IMR-90 (cell line): ENCODE measurements around the gene RPUSD1. TPM values are rescaled to one million over a fixed set of nuclear protein-coding genes. Genes with fewer than 3 reads are reported as not detected.

Experiments
- ATAC-seq: fragments of 200-7000 bp; cut with Tn5 transposase; 2 replicates; pipeline ENCODE4 v1.9.1; 2020; ENCODE audit warnings: low read depth, mild to moderate bottlenecking, moderate library complexity
- BruUV-seq: library from RNA; stranded (reverse); fragments of 400-500 nt; replicated peaks from 2 replicates; lab custom pipeline; 2021; lab: Mats Ljungman, UMichigan
- CTCF ChIA-PET: fragments of 300-600 bp; formaldehyde crosslinking; extraction: SDS; loops from one replicate; lab custom pipeline; 2021; ENCODE audit warnings: antibody characterized with exemption; lab: Yijun Ruan, JAX
- POLR2A ChIA-PET: fragments of 300-600 bp; sonication (Branson Sonifier 250); formaldehyde crosslinking; loops from one replicate; lab custom pipeline; 2022; ENCODE audit warnings: antibody characterized with exemption; ENCODE audit not compliant: unreplicated experiment; lab: Charles Lee
- DNase-seq: peaks from one replicate; pipeline ENCODE4 v3.0.0; 2013
- H2AFZ ChIP-seq: replicated peaks from 2 replicates; pipeline ENCODE3; 2013; ENCODE audit warnings: low read length, mild to moderate bottlenecking; ENCODE audit not compliant: poor library complexity
- H2AK5ac ChIP-seq: 2 replicates; pipeline ENCODE4 v1.6.1; 2013; ENCODE audit warnings: low read depth, low read length, inconsistent platforms
- H2AK9ac ChIP-seq: replicated peaks from 2 replicates; pipeline ENCODE3; 2013; ENCODE audit warnings: mild to moderate bottlenecking, low read depth, low read length, moderate library complexity; ENCODE audit not compliant: poor library complexity
- H2BK120ac ChIP-seq: 2 replicates; pipeline ENCODE4 v1.6.1; 2013; ENCODE audit warnings: low read depth, low read length, inconsistent platforms
- H2BK15ac ChIP-seq: 3 replicates; pipeline ENCODE4 v1.6.1; 2013; ENCODE audit warnings: low read depth, low read length, inconsistent platforms
- H2BK20ac ChIP-seq: 2 replicates; pipeline ENCODE4 v1.6.1; 2013; ENCODE audit warnings: low read depth, mild to moderate bottlenecking, inconsistent platforms, low read length, moderate library complexity
- H2BK5ac ChIP-seq: 2 replicates; pipeline ENCODE4 v1.6.1; 2013; ENCODE audit warnings: mild to moderate bottlenecking, low read depth, low read length, inconsistent platforms; ENCODE audit not compliant: poor library complexity, severe bottlenecking
- H3K14ac ChIP-seq: replicated peaks from 2 replicates; pipeline ENCODE4 v1.6.1; 2013; ENCODE audit warnings: low read depth, low read length, inconsistent platforms
- H3K18ac ChIP-seq: 2 replicates; pipeline ENCODE4 v1.6.1; 2013; ENCODE audit warnings: low read depth, low read length, control low read depth
- H3K23ac ChIP-seq: 2 replicates; pipeline ENCODE4 v1.6.1; 2013; ENCODE audit warnings: low read depth, low read length, inconsistent platforms
- H3K27ac ChIP-seq: 2 replicates; pipeline ENCODE4 v1.5.1; 2013; ENCODE audit warnings: mild to moderate bottlenecking, control low read depth, low read length; ENCODE audit not compliant: insufficient read depth
- H3K27me3 ChIP-seq: 2 replicates; pipeline ENCODE4 v1.6.1; 2013; ENCODE audit warnings: low read length; ENCODE audit not compliant: control insufficient read depth, insufficient read depth
- H3K36me3 ChIP-seq: 2 replicates; pipeline ENCODE4 v1.6.1; 2013; ENCODE audit warnings: low read length, mixed read lengths; ENCODE audit not compliant: control insufficient read depth, insufficient read depth
- H3K4ac ChIP-seq: 2 replicates; pipeline ENCODE4 v1.6.1; 2013; ENCODE audit warnings: low read depth, low read length, inconsistent platforms
- H3K4me1 ChIP-seq: 2 replicates; pipeline ENCODE4 v1.6.1; 2013; ENCODE audit warnings: low read length, mixed read lengths; ENCODE audit not compliant: control insufficient read depth, insufficient read depth
- H3K4me2 ChIP-seq: 2 replicates; pipeline ENCODE4 v1.6.1; 2013; ENCODE audit warnings: low read depth, mild to moderate bottlenecking, control low read depth, low read length, moderate library complexity
- H3K4me3 ChIP-seq: 2 replicates; pipeline ENCODE4 v1.5.1; 2013; ENCODE audit warnings: low read depth, mild to moderate bottlenecking, control low read depth, low read length, moderate library complexity; ENCODE audit not compliant: insufficient read depth
- H3K56ac ChIP-seq: 2 replicates; pipeline ENCODE4 v1.6.1; 2013; ENCODE audit warnings: low read length, inconsistent platforms; ENCODE audit not compliant: insufficient read depth; ENCODE audit errors: extremely low read depth
- H3K79me1 ChIP-seq, 2 experiments: 2 replicates each; pipeline ENCODE4 v1.6.1; 2013; ENCODE audit warnings: low read length in 2 of 2, inconsistent platforms in 1 of 2, low read depth in 1 of 2
- H3K9ac ChIP-seq: 2 replicates; pipeline ENCODE4 v1.6.1; 2013; ENCODE audit warnings: low read depth, low read length, control low read depth
- H3K9me1 ChIP-seq: 2 replicates; pipeline ENCODE4 v1.6.1; 2013; ENCODE audit warnings: low read length, inconsistent platforms; ENCODE audit not compliant: insufficient read depth
- H3K9me3 ChIP-seq: 2 replicates; pipeline ENCODE4 v1.6.1; 2013; ENCODE audit warnings: low read length; ENCODE audit not compliant: control insufficient read depth, insufficient read depth
- H4K20me1 ChIP-seq: 2 replicates; pipeline ENCODE4 v1.6.1; 2013; ENCODE audit warnings: low read length, inconsistent platforms; ENCODE audit not compliant: insufficient read depth
- H4K5ac ChIP-seq: 2 replicates; pipeline ENCODE4 v1.6.1; 2013; ENCODE audit warnings: mild to moderate bottlenecking, low read depth, low read length, control low read depth
- H4K8ac ChIP-seq, 2 experiments: 2 replicates each; pipeline ENCODE4 v1.6.1; 2013; ENCODE audit warnings: low read depth in 2 of 2, low read length in 2 of 2, control low read depth in 1 of 2, inconsistent platforms in 1 of 2
- H4K91ac ChIP-seq: 2 replicates; pipeline ENCODE4 v1.6.1; 2013; ENCODE audit warnings: low read depth, low read length, inconsistent platforms; ENCODE audit not compliant: insufficient read depth
- BHLHE40 ChIP-seq: fragments of 150-350 bp; IDR thresholded peaks from 2 replicates; pipeline ENCODE4 v1.6.1; 2016; ENCODE audit warnings: mild to moderate bottlenecking, low read depth, low read length
- CHD1 ChIP-seq: IDR thresholded peaks from 2 replicates; pipeline ENCODE4 v1.6.1; 2012; ENCODE audit warnings: low read depth, low read length, improper control_type of control experiment
- MAZ ChIP-seq: IDR thresholded peaks from 2 replicates; pipeline ENCODE4 v1.6.1; 2012; ENCODE audit warnings: low read depth, mild to moderate bottlenecking, low read length, improper control_type of control experiment, moderate library complexity, borderline replicate concordance
- MXI1 ChIP-seq: IDR thresholded peaks from 2 replicates; pipeline ENCODE4 v1.6.1; 2012; ENCODE audit warnings: low read depth, mild to moderate bottlenecking, low read length, moderate library complexity, borderline replicate concordance
- NFE2L2 ChIP-seq: fragments of 150-350 bp; IDR thresholded peaks from 2 replicates; pipeline ENCODE4 v1.6.1; 2016; ENCODE audit warnings: low read depth, mild to moderate bottlenecking, low read length
- RCOR1 ChIP-seq: IDR thresholded peaks from 2 replicates; pipeline ENCODE4 v1.6.1; 2012; ENCODE audit warnings: mild to moderate bottlenecking, low read length, improper control_type of control experiment; ENCODE audit not compliant: insufficient replicate concordance
- RFX5 ChIP-seq: IDR thresholded peaks from 2 replicates; pipeline ENCODE4 v1.8.0; 2012; ENCODE audit warnings: low read depth, mild to moderate bottlenecking, low read length, moderate library complexity
- SMC3 ChIP-seq: fragments of 150-350 bp; IDR thresholded peaks from 2 replicates; pipeline ENCODE4 v1.6.1; 2016; ENCODE audit warnings: low read depth, mild to moderate bottlenecking, antibody characterized with exemption, low read length, moderate library complexity
- WGBS, 2 experiments: methylation state at CpG; one replicate each; pipeline versions ENCODE4 v1.1.5 to v1.1.7; 2013; ENCODE audit warnings: missing lambda C conversion rate in 2 of 2; ENCODE audit not compliant: insufficient read length in 1 of 2; ENCODE audit errors: extremely low coverage in 2 of 2; 5-methylcytosine and 5-hydroxymethylcytosine counted together
- dilution Hi-C: fragments of 300-500 bp; cut with HindIII; formaldehyde crosslinking; loops from one replicate; pipeline ENCODE4 v1.14.3; 2018; ENCODE audit warnings: low sequenced_read_pairs; ENCODE audit not compliant: unreplicated experiment
- in situ Hi-C: fragments of 300-500 bp; cut with MboI; formaldehyde crosslinking; loops from 3 replicates; pipeline ENCODE4 v1.14.3; 2019; ENCODE audit warnings: low sequenced_read_pairs, inconsistent platforms, mixed read lengths
- intact Hi-C: fragments of 100-400 bp; cut with micrococcal nuclease; formaldehyde crosslinking; loops from 2 replicates; pipeline ENCODE4 v1.10.0; 2022
- polyA plus RNA-seq, 3 experiments: library from polyadenylated mRNA; depleted of rRNA; stranded (reverse); fragments of >200 nt; gene quantifications; 2 replicates each; pipeline ENCODE4 v1.2.3, GENCODE V29; 2012; ENCODE audit warnings: low replicate concordance in 1 of 3
- total RNA-seq: library from RNA; depleted of rRNA; stranded (reverse); fragments of >200 nt; gene quantifications from 2 replicates; pipeline ENCODE4 v1.2.3, GENCODE V29; 2012
- TF ChIP-seq, protein P1 (sequence below): fragments of 150-350 bp; IDR thresholded peaks from 2 replicates; pipeline ENCODE4 v1.6.1; 2017; ENCODE audit warnings: mild to moderate bottlenecking, antibody characterized with exemption, low read length, low read depth
- TF ChIP-seq, protein P2 (sequence below): fragments of 150-350 bp; IDR thresholded peaks from 2 replicates; pipeline ENCODE4 v1.6.1; 2016; ENCODE audit warnings: low read depth, mild to moderate bottlenecking, low read length, moderate library complexity, borderline replicate concordance
- TF ChIP-seq, protein P3 (sequence below): conservative IDR thresholded peaks from 2 replicates; pipeline ENCODE4 v1.5.1; 2012; ENCODE audit warnings: mild to moderate bottlenecking, low read depth, low read length, improper control_type of control experiment

RPUSD1 gene
- total and polyA plus RNA-seq, 2 of the 4 experiments (the other 2 are of a cell fraction) = 13.1 to 32.3 TPM

DNA sequence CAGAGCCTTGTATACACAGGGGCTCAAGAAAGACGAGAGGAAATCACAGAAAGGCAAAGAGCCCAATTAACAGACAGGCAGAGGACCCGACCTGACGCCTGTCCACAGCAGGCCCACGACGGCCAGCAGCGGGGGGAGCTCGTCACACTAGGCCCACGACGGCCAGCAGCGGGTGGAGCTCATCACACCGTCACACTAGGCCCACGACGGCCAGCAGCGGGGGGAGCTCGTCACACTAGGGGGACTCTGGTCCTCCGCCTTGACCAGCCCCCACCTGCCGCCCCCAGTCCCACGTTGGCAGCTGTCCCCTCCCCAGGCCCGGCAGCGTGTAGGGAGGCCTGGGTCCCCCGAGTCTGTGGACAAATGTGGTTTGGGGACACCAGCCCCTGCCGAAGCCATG lies 36.0 kb upstream of the RPUSD1 start:
- in situ Hi-C loops = loop anchor here (25.0 kb wide), 1 partner anchor 388 kb away; no protein-coding TSS in a partner anchor
- H2AFZ ChIP-seq = no peak overlapping the region
- H4K8ac ChIP-seq = no peak overlapping the region
- BruUV-seq = no TSS peak
- no peaks in the 10 kb centered on the region; the same call in 1 of the 2 replicates for H3K9me1 ChIP-seq
- H3K23ac ChIP-seq = no peak overlapping the region
- no peak overlapping the region for H3K14ac ChIP-seq
- 78% methylated on average over 17 of the region's 22 CpGs; no CpG with 5 or more reads in 1 of the 2 experiments for WGBS, 2 experiments
- H3K36me3 ChIP-seq = no peaks in the 10 kb centered on the region
- peaks cover 30% of the 10 kb centered on the region for H3K27me3 ChIP-seq
- no peak overlapping the region for H2BK120ac ChIP-seq
- no peak overlapping the region for H2BK15ac ChIP-seq
- H3K79me1 ChIP-seq = no peaks in the 10 kb centered on the region
- ChIA-PET POLR2A (no interaction called here), CTCF (no interaction called here)
- H3K4me2 ChIP-seq = no peak overlapping the region
- no peak overlapping the region for H2AK9ac ChIP-seq
- no peak overlapping the region for H3K4ac ChIP-seq
- intact Hi-C loops = no loop called here
- H2AK5ac ChIP-seq = no peak overlapping the region
- no peak overlapping the region for H3K18ac ChIP-seq
- H4K91ac ChIP-seq = no peak overlapping the region
- H4K5ac ChIP-seq = no peak overlapping the region
- H2BK20ac ChIP-seq = no peak overlapping the region
- no peak overlapping the region for H3K56ac ChIP-seq
- H3K9ac ChIP-seq = no peak overlapping the region
- no peak for DNase-seq
- no peaks in the 10 kb centered on the region for H4K20me1 ChIP-seq
- peaks cover 4% of the 10 kb centered on the region; the same call in 1 of the 2 replicates for H3K4me1 ChIP-seq
- TF ChIP-seq BHLHE40 (no peak), NFE2L2 (no peak), SMC3 (no peak), MXI1 (no peak), MAZ (no peak), RFX5 (no peak), RCOR1 (no peak), CHD1 (no peak)
- TF ChIP-seq, protein P1, sequence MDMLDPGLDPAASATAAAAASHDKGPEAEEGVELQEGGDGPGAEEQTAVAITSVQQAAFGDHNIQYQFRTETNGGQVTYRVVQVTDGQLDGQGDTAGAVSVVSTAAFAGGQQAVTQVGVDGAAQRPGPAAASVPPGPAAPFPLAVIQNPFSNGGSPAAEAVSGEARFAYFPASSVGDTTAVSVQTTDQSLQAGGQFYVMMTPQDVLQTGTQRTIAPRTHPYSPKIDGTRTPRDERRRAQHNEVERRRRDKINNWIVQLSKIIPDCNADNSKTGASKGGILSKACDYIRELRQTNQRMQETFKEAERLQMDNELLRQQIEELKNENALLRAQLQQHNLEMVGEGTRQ = no peak
- TF ChIP-seq, protein P2, sequence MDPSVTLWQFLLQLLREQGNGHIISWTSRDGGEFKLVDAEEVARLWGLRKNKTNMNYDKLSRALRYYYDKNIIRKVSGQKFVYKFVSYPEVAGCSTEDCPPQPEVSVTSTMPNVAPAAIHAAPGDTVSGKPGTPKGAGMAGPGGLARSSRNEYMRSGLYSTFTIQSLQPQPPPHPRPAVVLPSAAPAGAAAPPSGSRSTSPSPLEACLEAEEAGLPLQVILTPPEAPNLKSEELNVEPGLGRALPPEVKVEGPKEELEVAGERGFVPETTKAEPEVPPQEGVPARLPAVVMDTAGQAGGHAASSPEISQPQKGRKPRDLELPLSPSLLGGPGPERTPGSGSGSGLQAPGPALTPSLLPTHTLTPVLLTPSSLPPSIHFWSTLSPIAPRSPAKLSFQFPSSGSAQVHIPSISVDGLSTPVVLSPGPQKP = no peak
- TF ChIP-seq, protein P3, sequence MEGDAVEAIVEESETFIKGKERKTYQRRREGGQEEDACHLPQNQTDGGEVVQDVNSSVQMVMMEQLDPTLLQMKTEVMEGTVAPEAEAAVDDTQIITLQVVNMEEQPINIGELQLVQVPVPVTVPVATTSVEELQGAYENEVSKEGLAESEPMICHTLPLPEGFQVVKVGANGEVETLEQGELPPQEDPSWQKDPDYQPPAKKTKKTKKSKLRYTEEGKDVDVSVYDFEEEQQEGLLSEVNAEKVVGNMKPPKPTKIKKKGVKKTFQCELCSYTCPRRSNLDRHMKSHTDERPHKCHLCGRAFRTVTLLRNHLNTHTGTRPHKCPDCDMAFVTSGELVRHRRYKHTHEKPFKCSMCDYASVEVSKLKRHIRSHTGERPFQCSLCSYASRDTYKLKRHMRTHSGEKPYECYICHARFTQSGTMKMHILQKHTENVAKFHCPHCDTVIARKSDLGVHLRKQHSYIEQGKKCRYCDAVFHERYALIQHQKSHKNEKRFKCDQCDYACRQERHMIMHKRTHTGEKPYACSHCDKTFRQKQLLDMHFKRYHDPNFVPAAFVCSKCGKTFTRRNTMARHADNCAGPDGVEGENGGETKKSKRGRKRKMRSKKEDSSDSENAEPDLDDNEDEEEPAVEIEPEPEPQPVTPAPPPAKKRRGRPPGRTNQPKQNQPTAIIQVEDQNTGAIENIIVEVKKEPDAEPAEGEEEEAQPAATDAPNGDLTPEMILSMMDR = no peak
- H3K9me3 ChIP-seq = no peaks in the 10 kb centered on the region
- H2BK5ac ChIP-seq = no peak overlapping the region
- no peak for ATAC-seq
- no peak overlapping the region for H3K27ac ChIP-seq
- dilution Hi-C loops = no loop called here
- no peak overlapping the region for H3K4me3 ChIP-seq
